RWPE2 (cell line): ENCODE data around the gene PPM1M.
"Not testable (repeated sequence)": the region's sequence is repeated elsewhere in the genome, so short reads cannot be mapped to it uniquely, and the experiment has no call there.

Experiments used
- ATAC-seq: fragments of 200-7000 bp; cut with Tn5 transposase; 3 replicates; pipeline ENCODE4 v1.9.1; 2021; ENCODE audit warnings: low read depth
- DNase-seq: peaks from one replicate; pipeline ENCODE4 v3.0.0-alpha.2; 2020; ENCODE audit warnings: low spot score
- H3K27ac ChIP-seq: fragments of 450-650 bp; 2 replicates; pipeline ENCODE4 v1.5.1; 2017; ENCODE audit warnings: mild to moderate bottlenecking; ENCODE audit not compliant: poor library complexity, severe bottlenecking
- H3K27me3 ChIP-seq: fragments of 250-450 bp; sonication (Bioruptor Pico); 2 replicates; pipeline ENCODE4 v1.5.1; 2021; ENCODE audit warnings: mild to moderate bottlenecking, moderate library complexity; ENCODE audit not compliant: insufficient read depth, poor library complexity, severe bottlenecking
- H3K36me3 ChIP-seq: fragments of 250-450 bp; sonication (Bioruptor Pico); 2 replicates; pipeline ENCODE4 v1.5.1; 2020; ENCODE audit warnings: low read depth, mild to moderate bottlenecking, moderate library complexity
- H3K4me1 ChIP-seq: fragments of 250-450 bp; sonication (Bioruptor Pico); 2 replicates; pipeline ENCODE4 v1.5.1; 2021; ENCODE audit warnings: mild to moderate bottlenecking, moderate library complexity; ENCODE audit not compliant: insufficient read depth, poor library complexity, severe bottlenecking
- H3K4me3 ChIP-seq: fragments of 250-450 bp; sonication (Bioruptor Pico); 2 replicates; pipeline ENCODE4 v1.5.1; 2021; ENCODE audit warnings: mild to moderate bottlenecking, moderate library complexity; ENCODE audit not compliant: severe bottlenecking
- H3K9me3 ChIP-seq: fragments of 250-450 bp; sonication (Bioruptor Pico); 2 replicates; pipeline ENCODE4 v1.5.1; 2021; ENCODE audit warnings: mild to moderate bottlenecking, moderate library complexity; ENCODE audit not compliant: severe bottlenecking
- CTCF ChIP-seq: fragments of 450-650 bp; IDR thresholded peaks from one replicate; pipeline ENCODE4 v1.5.1; 2017; ENCODE audit warnings: mild to moderate bottlenecking, moderate library complexity; ENCODE audit not compliant: poor library complexity, severe bottlenecking

PPM1M gene

GRCh38 chr3:52281981-52282801 lies 36.6 kb downstream of the PPM1M start:
- Histone ChIP-seq H3K36me3 (no peaks in the 10 kb centered on the region), H3K27me3 (no peaks in the 10 kb centered on the region), H3K9me3 (no peaks in the 10 kb centered on the region), H3K27ac (no peak overlapping the region), H3K4me1 (peaks cover 13% of the 10 kb centered on the region), H3K4me3 (no peak overlapping the region)
- no peak for ATAC-seq
- no peak for TF ChIP-seq CTCF
- no peak for DNase-seq

- no peaks in the 10 kb centered on the region for H3K9me3 ChIP-seq
- H3K27ac ChIP-seq = no peak overlapping the region
- DNase-seq (no peak), ATAC-seq (no peak)
- H3K36me3 ChIP-seq = no peaks in the 10 kb centered on the region
- H3K4me3 ChIP-seq = no peak overlapping the region
- TF ChIP-seq CTCF = no peak
- no peaks in the 10 kb centered on the region for H3K27me3 ChIP-seq
- peaks cover 14% of the 10 kb centered on the region for H3K4me1 ChIP-seq
Measured at GRCh38 chr3:52283306-52283705, 37.7 kb downstream of the PPM1M start.

DNA sequence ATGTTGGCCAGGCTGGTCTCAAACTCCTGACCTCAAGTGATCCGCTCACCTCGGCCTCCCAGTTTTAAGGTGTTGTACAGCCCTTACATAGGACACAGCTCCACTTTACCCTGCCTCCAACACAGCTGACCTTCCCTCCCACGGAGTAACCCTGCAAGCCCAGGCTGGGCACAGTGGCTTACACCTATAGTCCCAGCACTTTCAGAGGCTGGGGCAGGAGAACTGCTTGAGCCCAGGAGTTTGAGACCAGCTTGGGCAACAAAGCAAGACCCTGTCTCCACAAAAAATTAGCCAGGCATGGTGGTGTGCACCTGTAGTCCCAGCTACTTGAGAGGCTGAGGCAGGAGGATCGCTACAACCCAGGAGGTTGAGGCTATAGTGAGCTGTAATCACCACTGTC lies 38.5 kb downstream of the PPM1M start:
- H3K4me1 ChIP-seq = peaks cover 21% of the 10 kb centered on the region
- not testable (repeated sequence) for ATAC-seq, H3K27ac ChIP-seq, H3K36me3 ChIP-seq, DNase-seq, H3K4me3 ChIP-seq, H3K27me3 ChIP-seq, H3K9me3 ChIP-seq

- Histone ChIP-seq H3K27ac (peak overlapping the region; percentile 86), H3K36me3 (no peaks in the 10 kb centered on the region)
- TF ChIP-seq CTCF = no peak
Measured at GRCh38 chr3:52286777-52287110, 41.2 kb downstream of the PPM1M start.

DNA sequence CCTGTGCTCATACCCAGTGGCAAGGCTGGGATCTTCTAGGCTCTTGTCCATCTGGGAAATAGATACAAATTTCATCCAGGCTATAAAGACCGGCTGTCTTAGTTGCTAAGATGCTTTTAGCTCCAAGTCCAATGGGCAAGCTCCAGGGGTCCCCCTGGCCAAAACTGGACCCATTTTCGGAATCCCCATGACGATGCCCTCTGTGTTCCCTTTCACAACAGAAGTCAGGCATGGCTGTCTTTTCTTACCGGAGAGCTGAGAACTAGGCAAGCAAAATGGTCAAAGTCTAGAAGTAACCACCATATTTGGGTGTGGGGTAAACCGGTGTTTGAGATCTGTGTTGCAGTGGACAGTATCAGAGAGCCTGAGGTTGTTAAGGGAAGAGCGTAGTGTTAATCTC lies 43.1 kb downstream of the PPM1M start:
- peaks cover 10% of the 10 kb centered on the region for H3K4me1 ChIP-seq
- no peaks in the 10 kb centered on the region for H3K27me3 ChIP-seq
- no peak for TF ChIP-seq CTCF
- peak overlapping the region; percentile 86 for H3K27ac ChIP-seq
- no peaks in the 10 kb centered on the region for H3K9me3 ChIP-seq
- no peaks in the 10 kb centered on the region for H3K36me3 ChIP-seq
- peak overlapping the region; percentile 86 for H3K4me3 ChIP-seq
- ATAC-seq = no peak
- no peak for DNase-seq

More at GRCh38 chr3:52286777-52287110, 41.2 kb downstream of the PPM1M start:
- no peaks in the 10 kb centered on the region for H3K27me3 ChIP-seq
- ATAC-seq (no peak), DNase-seq (no peak)
- H3K9me3 ChIP-seq = no peaks in the 10 kb centered on the region
- peak overlapping the region; percentile 86 for H3K4me3 ChIP-seq
- peaks cover 10% of the 10 kb centered on the region for H3K4me1 ChIP-seq
